Smooth muscle cell of the umbilical artery (primary cell): ENCODE data around the gene ZSWIM7. TPM values are rescaled to one million over a fixed set of nuclear protein-coding genes. Genes with fewer than 3 reads are reported as not detected.

Source experiments
- total RNA-seq: library from RNA; depleted of rRNA; stranded (reverse); fragments of >200 nt; gene quantifications from 2 replicates; pipeline ENCODE4 v1.2.3, GENCODE V29; 2014

ZSWIM7 gene
- total RNA-seq = 8.3 and 14.6 TPM in 2 replicates

GRCh38 chr17:15999141-15999973, at the start of gene ZSWIM7, which contains the start of gene TTC19:
Gene ZSWIM7 (minus strand): TSS chr17:15999704. CDS start chr17:15999594, 110 bp downstream.
Gene TTC19 (plus strand): TSS chr17:15999824. CDS start chr17:15999849, 25 bp downstream.

GRCh38 chr17:15944759-15945526, 54.6 kb downstream of the ZSWIM7 start, which contains the start of gene ADORA2B:
Gene ADORA2B (plus strand): TSS chr17:15945130. CDS start chr17:15945249, 119 bp downstream.

Other genes starting within 250 kb of the ZSWIM7 start
- gene ADORA2B, start 54.6 kb downstream of the ZSWIM7 start, total RNA-seq = 14.2 and 18.4 TPM in 2 replicates
- 24.6 and 41.3 TPM in 2 replicates for gene TTC19, start 120 bp upstream of the ZSWIM7 start, total RNA-seq
- 58.8 and 110 TPM in 2 replicates for gene NCOR1, start 215.8 kb upstream of the ZSWIM7 start, total RNA-seq
- 17.5 and 21.4 TPM in 2 replicates for gene PIGL, start 217.5 kb upstream of the ZSWIM7 start, total RNA-seq